ENCODE measurements around the gene C1orf21. TPM values are rescaled to one million over a fixed set of nuclear protein-coding genes. Genes with fewer than 3 reads are reported as not detected.
"Not testable (repeated sequence)": the region's sequence is repeated elsewhere in the genome, so short reads cannot be mapped to it uniquely, and the experiment has no call there.

The C1orf21 gene
- total and polyA plus RNA-seq, 3 experiments from 2014 or later: 6.8 to 23.4 (median 8.2) TPM

DNA sequence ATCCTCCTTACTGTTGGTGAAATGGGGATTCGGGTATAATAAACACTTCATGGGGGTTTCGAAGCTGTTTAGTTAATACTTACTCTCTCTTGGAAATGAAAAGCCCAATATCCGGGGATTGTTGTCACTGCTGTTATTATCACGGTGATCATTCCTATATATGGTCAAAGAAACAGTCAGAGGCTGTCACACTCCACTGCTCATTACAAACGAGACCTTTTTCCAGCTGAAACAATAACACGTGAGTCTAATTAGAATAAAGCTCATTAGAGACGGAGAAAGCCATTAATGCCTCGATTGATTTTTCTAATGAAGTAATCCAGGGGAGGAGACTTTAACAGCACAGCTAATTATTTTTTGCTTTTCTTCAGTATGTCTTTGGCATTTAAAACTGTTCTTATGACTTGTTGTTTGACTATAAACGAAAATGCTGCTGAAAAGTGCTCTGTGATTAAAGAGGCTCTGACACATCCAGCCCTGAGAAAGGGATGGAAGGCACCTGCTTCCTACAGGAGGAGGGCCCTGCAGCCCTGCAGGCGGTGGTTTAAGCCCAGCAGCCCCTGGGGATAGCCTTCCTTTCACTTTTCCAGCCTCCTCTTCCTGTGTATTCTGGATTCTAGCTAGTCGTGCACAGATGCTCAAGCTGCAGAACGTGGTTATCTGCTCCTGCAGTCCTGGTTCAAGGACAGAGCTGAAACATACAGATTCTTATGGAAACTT lies 224.2 kb downstream of the C1orf21 start:
- no peaks in the 10 kb centered on the region for H3K9me3 Mint-ChIP-seq
- Histone ChIP-seq H3K9me3 (ENCODE audit: low read length) (no peaks in the 10 kb centered on the region), H3K4me1 (ENCODE audit: insufficient read depth, low read length) (no peaks in the 10 kb centered on the region), H3K27ac (ENCODE audit: low read depth, low read length) (no peak overlapping the region), H3K4me3 (ENCODE audit: low read length) (no peak overlapping the region), H3K36me3 (ENCODE audit: insufficient read depth, low read length) (no peaks in the 10 kb centered on the region), H3K27me3 (ENCODE audit: insufficient read depth, low read length, poor library complexity, severe bottlenecking) (no peaks in the 10 kb centered on the region)
- peaks cover 0 to 7% of the 10 kb centered on the region in 2 donors for H3K27me3 Mint-ChIP-seq
- ChIA-PET CTCF (no interaction called here), POLR2A (no interaction called here)
- H3K4me3 Mint-ChIP-seq: no peak overlapping the region
- DNase-seq: no peak
- H3K4me1 Mint-ChIP-seq: no peaks in the 10 kb centered on the region
- H3K36me3 Mint-ChIP-seq: no peaks in the 10 kb centered on the region
- H3K27ac Mint-ChIP-seq: no peak overlapping the region

DNA sequence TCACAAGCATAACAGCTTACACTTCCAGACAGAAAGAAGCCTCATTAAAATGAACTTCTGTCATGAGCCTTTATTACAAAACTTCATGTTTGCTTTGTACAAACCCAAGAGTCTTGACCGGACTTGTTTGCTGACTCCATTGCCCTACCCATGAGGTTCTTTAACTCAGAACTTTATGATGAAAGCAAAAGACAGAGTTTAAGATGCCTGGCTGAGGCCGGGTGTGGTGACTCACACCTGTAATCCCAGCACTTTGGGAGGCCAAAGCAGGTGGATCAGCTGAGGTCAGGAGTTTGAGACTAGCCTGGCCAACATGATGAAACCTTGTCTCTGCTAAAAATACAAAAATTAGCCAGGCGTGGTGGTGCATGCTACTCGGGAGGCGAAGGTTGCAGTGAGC lies 225.4 kb downstream of the C1orf21 start:
- H3K36me3 Mint-ChIP-seq; H3K4me3 Mint-ChIP-seq; H3K27me3 Mint-ChIP-seq; H3K27ac ChIP-seq (ENCODE audit: low read depth, low read length); CTCF ChIA-PET; H3K9me3 Mint-ChIP-seq; POLR2A ChIA-PET; H3K9me3 ChIP-seq (ENCODE audit: low read length); H3K4me1 ChIP-seq (ENCODE audit: insufficient read depth, low read length); H3K36me3 ChIP-seq (ENCODE audit: insufficient read depth, low read length); H3K4me3 ChIP-seq (ENCODE audit: low read length); H3K4me1 Mint-ChIP-seq; DNase-seq; H3K27ac Mint-ChIP-seq; H3K27me3 ChIP-seq (ENCODE audit: insufficient read depth, low read length, poor library complexity, severe bottlenecking): not testable (repeated sequence)

GRCh38 chr1:184614667-184615066 lies 227.8 kb downstream of the C1orf21 start:
- Histone ChIP-seq H3K27ac (ENCODE audit: low read depth, low read length) (no peak overlapping the region), H3K36me3 (ENCODE audit: insufficient read depth, low read length) (no peaks in the 10 kb centered on the region), H3K9me3 (ENCODE audit: low read length) (no peaks in the 10 kb centered on the region), H3K27me3 (ENCODE audit: insufficient read depth, low read length, poor library complexity, severe bottlenecking) (no peaks in the 10 kb centered on the region), H3K4me3 (ENCODE audit: low read length) (no peak overlapping the region), H3K4me1 (ENCODE audit: insufficient read depth, low read length) (no peaks in the 10 kb centered on the region)
- no peak for DNase-seq
- H3K27ac Mint-ChIP-seq: no peak overlapping the region
- CTCF ChIA-PET: no interaction called here
- no peaks in the 10 kb centered on the region for H3K9me3 Mint-ChIP-seq
- no peaks in the 10 kb centered on the region for H3K4me1 Mint-ChIP-seq
- POLR2A ChIA-PET: no interaction called here
- no peak overlapping the region for H3K4me3 Mint-ChIP-seq
- H3K36me3 Mint-ChIP-seq: peaks cover 0 to 2% (median 0%) of the 10 kb centered on the region in 3 donors
- no peaks in the 10 kb centered on the region for H3K27me3 Mint-ChIP-seq

DNA sequence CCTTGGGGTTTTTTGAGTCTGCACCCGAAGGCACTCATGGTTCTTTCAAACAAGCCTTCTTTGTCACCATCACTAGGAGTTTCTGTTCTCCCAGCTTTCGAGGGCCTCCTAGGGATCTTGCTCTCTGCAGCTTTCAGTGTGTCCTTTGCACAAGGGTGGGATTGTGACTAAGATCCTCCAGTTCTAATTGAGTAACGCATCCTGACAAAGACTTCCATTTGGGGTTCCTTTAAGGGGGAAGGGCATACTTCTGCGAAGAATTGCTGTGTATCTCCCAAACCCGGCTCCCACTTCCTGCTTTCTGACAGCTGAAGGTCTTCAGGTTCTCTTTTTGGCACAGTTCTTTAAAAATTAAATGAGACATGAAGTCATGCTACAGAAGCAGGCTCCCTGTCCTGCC lies 228.5 kb downstream of the C1orf21 start:
- Mint-ChIP-seq H3K27ac (peak overlapping the region in 1 of 8 donors; percentile 18), H3K27me3 (no peaks in the 10 kb centered on the region), H3K36me3 (peaks cover 0 to 2% (median 0%) of the 10 kb centered on the region in 3 donors), H3K9me3 (no peaks in the 10 kb centered on the region), H3K4me3 (no peak overlapping the region), H3K4me1 (no peaks in the 10 kb centered on the region)
- Histone ChIP-seq H3K4me3 (ENCODE audit: low read length) (no peak overlapping the region), H3K9me3 (ENCODE audit: low read length) (no peaks in the 10 kb centered on the region), H3K4me1 (ENCODE audit: insufficient read depth, low read length) (no peaks in the 10 kb centered on the region), H3K27me3 (ENCODE audit: insufficient read depth, low read length, poor library complexity, severe bottlenecking) (no peaks in the 10 kb centered on the region), H3K36me3 (ENCODE audit: insufficient read depth, low read length) (no peaks in the 10 kb centered on the region), H3K27ac (ENCODE audit: low read depth, low read length) (no peak overlapping the region)
- CTCF ChIA-PET: no interaction called here
- no peak for DNase-seq
- POLR2A ChIA-PET: no interaction called here

- DNase-seq: no peak
- Mint-ChIP-seq H3K4me1 (no peaks in the 10 kb centered on the region), H3K36me3 (peaks cover 0 to 2% (median 0%) of the 10 kb centered on the region in 3 donors), H3K27me3 (no peaks in the 10 kb centered on the region), H3K27ac (no peak overlapping the region), H3K4me3 (no peak overlapping the region), H3K9me3 (no peaks in the 10 kb centered on the region)
- Histone ChIP-seq H3K27me3 (ENCODE audit: insufficient read depth, low read length, poor library complexity, severe bottlenecking) (no peaks in the 10 kb centered on the region), H3K9me3 (ENCODE audit: low read length) (no peaks in the 10 kb centered on the region), H3K36me3 (ENCODE audit: insufficient read depth, low read length) (no peaks in the 10 kb centered on the region), H3K4me1 (ENCODE audit: insufficient read depth, low read length) (no peaks in the 10 kb centered on the region), H3K27ac (ENCODE audit: low read depth, low read length) (no peak overlapping the region), H3K4me3 (ENCODE audit: low read length) (no peak overlapping the region)
- CTCF ChIA-PET: no interaction called here
- POLR2A ChIA-PET: no interaction called here
Observed at GRCh38 chr1:184616504-184616903, 229.7 kb downstream of the C1orf21 start.

GRCh38 chr1:184617433-184618029 lies 230.7 kb downstream of the C1orf21 start:
- no peak for DNase-seq
- Histone ChIP-seq H3K27me3 (ENCODE audit: insufficient read depth, low read length, poor library complexity, severe bottlenecking) (no peaks in the 10 kb centered on the region), H3K27ac (ENCODE audit: low read depth, low read length) (no peak overlapping the region), H3K9me3 (ENCODE audit: low read length) (no peaks in the 10 kb centered on the region), H3K4me3 (ENCODE audit: low read length) (no peak overlapping the region), H3K36me3 (ENCODE audit: insufficient read depth, low read length) (no peaks in the 10 kb centered on the region), H3K4me1 (ENCODE audit: insufficient read depth, low read length) (no peaks in the 10 kb centered on the region)
- no peaks in the 10 kb centered on the region for H3K27me3 Mint-ChIP-seq
- H3K27ac Mint-ChIP-seq: no peak overlapping the region
- H3K36me3 Mint-ChIP-seq: peaks cover 0 to 3% (median 2%) of the 10 kb centered on the region in 3 donors
- no peaks in the 10 kb centered on the region for H3K9me3 Mint-ChIP-seq
- ChIA-PET CTCF (no interaction called here), POLR2A (no interaction called here)
- no peaks in the 10 kb centered on the region for H3K4me1 Mint-ChIP-seq
- no peak overlapping the region for H3K4me3 Mint-ChIP-seq

DNA sequence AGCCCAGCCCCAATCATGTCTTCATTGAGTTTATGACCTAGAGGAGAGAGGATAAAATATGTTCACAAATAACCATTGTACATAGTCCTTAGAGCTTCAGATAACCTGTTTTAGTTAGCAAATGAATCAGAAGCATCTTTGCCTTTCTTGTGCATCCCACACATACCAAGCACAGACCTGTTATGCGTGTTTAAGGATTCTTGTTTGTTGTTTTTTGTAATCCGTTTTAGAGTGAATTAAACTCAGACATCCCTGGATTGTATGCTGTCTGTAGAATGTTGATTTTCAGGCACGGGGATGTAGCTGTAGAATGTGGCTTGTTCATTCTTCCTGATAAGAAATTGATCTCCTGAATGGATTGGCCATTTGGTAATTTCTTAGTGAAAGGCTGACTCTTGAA lies 232.0 kb downstream of the C1orf21 start:
- no peaks in the 10 kb centered on the region for H3K9me3 Mint-ChIP-seq
- ChIA-PET CTCF (no interaction called here), POLR2A (no interaction called here)
- no peak overlapping the region for H3K27ac ChIP-seq (ENCODE audit: low read depth, low read length)
- H3K4me3 Mint-ChIP-seq: no peak overlapping the region
- peaks cover 0 to 4% of the 10 kb centered on the region in 2 donors for H3K27me3 Mint-ChIP-seq
- no peak overlapping the region for H3K27ac Mint-ChIP-seq
- H3K4me1 ChIP-seq (ENCODE audit: insufficient read depth, low read length): no peaks in the 10 kb centered on the region
- H3K27me3 ChIP-seq (ENCODE audit: insufficient read depth, low read length, poor library complexity, severe bottlenecking): no peaks in the 10 kb centered on the region
- no peaks in the 10 kb centered on the region for H3K4me1 Mint-ChIP-seq
- H3K36me3 ChIP-seq (ENCODE audit: insufficient read depth, low read length): no peaks in the 10 kb centered on the region
- peaks cover 0 to 3% (median 2%) of the 10 kb centered on the region in 3 donors for H3K36me3 Mint-ChIP-seq
- no peaks in the 10 kb centered on the region for H3K9me3 ChIP-seq (ENCODE audit: low read length)
- no peak overlapping the region for H3K4me3 ChIP-seq (ENCODE audit: low read length)
- no peak for DNase-seq

DNA sequence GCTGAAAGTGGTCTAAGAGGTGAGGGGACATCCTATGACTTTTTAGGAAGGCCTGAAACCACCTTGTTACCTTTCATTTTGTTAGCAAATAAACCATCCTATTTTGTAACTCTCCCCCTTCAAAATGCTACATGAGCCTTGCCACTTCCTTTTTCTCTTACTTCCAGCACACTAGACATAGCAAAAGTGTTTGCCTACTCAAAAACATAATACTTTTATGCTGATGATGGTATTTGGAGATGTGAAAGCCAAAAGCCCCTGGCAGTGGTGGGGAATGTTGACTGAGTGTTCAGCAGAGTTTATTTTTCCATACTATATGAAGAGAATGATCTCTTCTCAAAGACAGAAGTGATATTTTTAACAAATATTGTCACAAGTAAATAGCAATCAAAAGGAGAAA lies 233.6 kb downstream of the C1orf21 start:
- Mint-ChIP-seq H3K27ac (no peak overlapping the region), H3K27me3 (peaks cover 0 to 9% of the 10 kb centered on the region in 2 donors), H3K9me3 (no peaks in the 10 kb centered on the region), H3K4me1 (no peaks in the 10 kb centered on the region), H3K36me3 (peaks cover 0 to 3% (median 2%) of the 10 kb centered on the region in 3 donors), H3K4me3 (no peak overlapping the region)
- Histone ChIP-seq H3K9me3 (ENCODE audit: low read length) (no peaks in the 10 kb centered on the region), H3K27me3 (ENCODE audit: insufficient read depth, low read length, poor library complexity, severe bottlenecking) (no peaks in the 10 kb centered on the region), H3K4me3 (ENCODE audit: low read length) (no peak overlapping the region), H3K4me1 (ENCODE audit: insufficient read depth, low read length) (no peaks in the 10 kb centered on the region), H3K27ac (ENCODE audit: low read depth, low read length) (no peak overlapping the region), H3K36me3 (ENCODE audit: insufficient read depth, low read length) (no peaks in the 10 kb centered on the region)
- ChIA-PET POLR2A (no interaction called here), CTCF (no interaction called here)
- no peak for DNase-seq
